ENCODE data around the gene PIP5K1C. TPM values are rescaled to one million over a fixed set of nuclear protein-coding genes. Genes with fewer than 3 reads are reported as not detected.

Gene PIP5K1C
- total and polyA plus RNA-seq, 10 donors, result 6.2 to 41.9 (median 33.9) TPM

DNA sequence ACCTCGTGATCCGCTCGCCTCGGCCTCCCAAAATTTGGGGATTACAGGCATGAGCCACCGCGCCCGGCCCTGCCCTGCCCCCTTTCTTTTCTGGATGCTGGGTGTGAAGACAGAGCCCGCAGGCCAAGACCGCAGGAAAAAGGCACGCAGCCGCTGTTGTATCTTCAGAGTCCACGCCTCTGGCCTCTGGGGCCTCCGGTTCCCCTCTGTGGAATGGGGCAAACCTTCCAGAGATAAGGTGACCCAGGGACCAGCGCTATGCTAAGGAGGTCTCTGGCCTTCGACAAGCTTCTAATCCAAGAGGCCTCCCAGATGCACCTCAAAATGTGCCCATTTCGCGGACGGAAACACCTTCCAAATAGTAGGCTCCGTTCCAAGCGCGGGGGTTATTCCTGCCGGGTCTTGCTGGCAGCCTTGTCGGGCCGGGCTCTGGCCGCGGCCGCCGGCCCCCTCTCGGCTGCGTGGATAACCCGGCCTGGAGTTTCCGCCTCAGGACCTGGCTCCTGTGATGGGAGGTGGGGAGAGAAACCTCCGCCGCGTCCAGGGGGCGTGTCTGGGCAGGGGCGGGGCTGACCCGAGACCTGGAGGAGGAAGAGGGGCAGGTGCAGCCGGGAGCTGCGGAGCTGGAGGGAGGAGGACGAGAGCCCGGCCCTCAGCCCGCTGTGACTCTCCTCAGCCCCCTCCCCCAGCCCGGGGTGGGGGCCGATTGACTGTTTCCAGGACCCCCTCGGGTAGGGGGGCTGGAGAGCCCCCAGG is 21.0 kb upstream of the PIP5K1C start:
- intact Hi-C loops (cut with DNase I; ENCODE audit: low total_unique reads), result no loop called here
- DNase-seq, result peak; percentile 94
- WGBS, 5 donors, result 20 to 33% (median 22%) methylated on average over 29 to 46 of the region's 46 CpGs
- no peaks in the 10 kb centered on the region for H3K36me3 ChIP-seq
- H3K4me3 ChIP-seq, result peak overlapping the region; percentile 8 to 72 (median 30)
- H3K27me3 ChIP-seq (replicated peaks in 1 of 7), result peaks cover 0 to 78% (median 45%) of the 10 kb centered on the region in 7 donors
- H3K4me1 ChIP-seq, result peaks cover 4 to 33% (median 23%) of the 10 kb centered on the region in 6 donors
- H3K9me3 ChIP-seq, result no peaks in the 10 kb centered on the region
- TF ChIP-seq, protein P1, sequence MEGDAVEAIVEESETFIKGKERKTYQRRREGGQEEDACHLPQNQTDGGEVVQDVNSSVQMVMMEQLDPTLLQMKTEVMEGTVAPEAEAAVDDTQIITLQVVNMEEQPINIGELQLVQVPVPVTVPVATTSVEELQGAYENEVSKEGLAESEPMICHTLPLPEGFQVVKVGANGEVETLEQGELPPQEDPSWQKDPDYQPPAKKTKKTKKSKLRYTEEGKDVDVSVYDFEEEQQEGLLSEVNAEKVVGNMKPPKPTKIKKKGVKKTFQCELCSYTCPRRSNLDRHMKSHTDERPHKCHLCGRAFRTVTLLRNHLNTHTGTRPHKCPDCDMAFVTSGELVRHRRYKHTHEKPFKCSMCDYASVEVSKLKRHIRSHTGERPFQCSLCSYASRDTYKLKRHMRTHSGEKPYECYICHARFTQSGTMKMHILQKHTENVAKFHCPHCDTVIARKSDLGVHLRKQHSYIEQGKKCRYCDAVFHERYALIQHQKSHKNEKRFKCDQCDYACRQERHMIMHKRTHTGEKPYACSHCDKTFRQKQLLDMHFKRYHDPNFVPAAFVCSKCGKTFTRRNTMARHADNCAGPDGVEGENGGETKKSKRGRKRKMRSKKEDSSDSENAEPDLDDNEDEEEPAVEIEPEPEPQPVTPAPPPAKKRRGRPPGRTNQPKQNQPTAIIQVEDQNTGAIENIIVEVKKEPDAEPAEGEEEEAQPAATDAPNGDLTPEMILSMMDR (IDR thresholded peaks at IDR 0.05 in 8 of 11, conservative IDR thresholded peaks at IDR 0.05 in 3 of 11), result peak in 1 of 11 experiments; percentile 11
- TF ChIP-seq POLR2A (IDR thresholded peaks at IDR 0.05) (peak in 1 of 3 donors; percentile 48), POLR2AphosphoS5 (IDR thresholded peaks at IDR 0.05) (peak; percentile 65 to 71 (median 65))
- H3K27ac ChIP-seq, result no peak overlapping the region

DNA sequence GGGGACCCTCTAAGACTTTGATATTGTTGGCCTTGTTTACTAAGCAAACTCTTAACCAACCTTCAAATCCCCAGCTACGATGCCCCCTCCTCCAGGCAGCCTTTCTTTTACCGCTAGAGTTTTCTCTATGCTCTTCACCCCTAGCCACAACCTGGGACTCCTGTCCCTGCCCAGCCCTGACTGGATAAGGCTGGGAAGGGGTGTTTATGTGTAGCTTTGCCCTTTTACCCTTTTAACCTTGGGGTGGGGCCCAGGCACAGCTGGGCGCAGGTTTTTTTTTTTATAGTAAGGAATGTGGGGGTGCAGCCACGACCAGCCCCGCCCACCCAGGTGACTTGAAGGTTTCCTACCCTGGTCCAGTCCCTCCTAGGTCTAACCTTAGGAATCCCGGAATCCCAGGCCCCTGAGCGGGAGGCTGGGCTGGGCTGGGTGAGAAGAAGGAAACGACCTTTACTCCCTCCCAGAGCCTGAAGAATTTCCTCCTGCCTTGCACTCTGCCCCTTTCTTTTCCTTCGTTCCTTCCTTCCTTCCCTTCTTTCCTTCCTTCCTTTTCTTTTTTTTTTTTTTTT is 20.2 kb upstream of the PIP5K1C start:
- peaks cover 0 to 71% (median 45%) of the 10 kb centered on the region in 7 donors for H3K27me3 ChIP-seq (replicated peaks in 1 of 7)
- 25 to 33% (median 26%) methylated on average over 9 of the region's 9 CpGs for WGBS, 5 donors

DNA sequence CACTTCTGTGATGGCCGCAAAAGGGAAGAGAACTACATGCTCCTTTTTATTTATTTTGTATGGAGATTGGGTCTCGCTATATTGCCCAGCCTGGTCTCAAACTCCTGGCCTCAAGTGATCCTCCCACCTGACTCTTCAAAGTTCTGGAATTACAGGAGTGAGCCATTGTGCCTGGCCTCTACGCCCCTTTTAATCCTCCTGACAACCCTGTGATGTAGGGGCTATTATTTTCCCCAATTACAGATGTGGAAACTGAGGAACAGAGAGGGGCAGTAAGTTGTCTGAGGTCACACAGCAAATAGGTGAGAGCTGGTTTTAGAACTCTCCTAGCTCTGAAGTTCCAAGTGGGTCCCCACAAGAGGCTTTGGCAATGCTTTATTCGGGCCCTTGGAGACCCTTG is 19.6 kb upstream of the PIP5K1C start:
- intact Hi-C loops (cut with DNase I; ENCODE audit: low total_unique reads), result no loop called here
- 82 to 91% (median 88%) methylated on average over 4 of the region's 4 CpGs for WGBS, 5 donors
- Histone ChIP-seq H3K4me1 (peaks cover 4 to 33% (median 23%) of the 10 kb centered on the region in 6 donors), H3K4me3 (no peak overlapping the region), H3K27ac (no peak overlapping the region), H3K36me3 (no peaks in the 10 kb centered on the region), H3K9me3 (no peaks in the 10 kb centered on the region), H3K27me3 (replicated peaks in 1 of 7) (peaks cover 0 to 66% (median 45%) of the 10 kb centered on the region in 7 donors)
- DNase-seq, result no peak
- TF ChIP-seq POLR2A (IDR thresholded peaks at IDR 0.05), result no peak
- TF ChIP-seq, protein P1 (IDR thresholded peaks at IDR 0.05 in 8 of 11, conservative IDR thresholded peaks at IDR 0.05 in 3 of 11), result no peak
- TF ChIP-seq POLR2AphosphoS5 (IDR thresholded peaks at IDR 0.05), result no peak

More for the DNA sequence above, 20.2 kb upstream of the PIP5K1C start:
- no peaks in the 10 kb centered on the region for H3K36me3 ChIP-seq
- no peak for DNase-seq
- H3K9me3 ChIP-seq, result no peaks in the 10 kb centered on the region
- H3K4me3 ChIP-seq, result no peak overlapping the region
- peaks cover 4 to 33% (median 23%) of the 10 kb centered on the region in 6 donors for H3K4me1 ChIP-seq
- TF ChIP-seq, protein P1 (IDR thresholded peaks at IDR 0.05 in 8 of 11, conservative IDR thresholded peaks at IDR 0.05 in 3 of 11), result no peak
- no peak for TF ChIP-seq POLR2A (IDR thresholded peaks at IDR 0.05)
- no peak for TF ChIP-seq POLR2AphosphoS5 (IDR thresholded peaks at IDR 0.05)
- H3K27ac ChIP-seq, result no peak overlapping the region
- intact Hi-C loops (cut with DNase I; ENCODE audit: low total_unique reads), result no loop called here

DNA sequence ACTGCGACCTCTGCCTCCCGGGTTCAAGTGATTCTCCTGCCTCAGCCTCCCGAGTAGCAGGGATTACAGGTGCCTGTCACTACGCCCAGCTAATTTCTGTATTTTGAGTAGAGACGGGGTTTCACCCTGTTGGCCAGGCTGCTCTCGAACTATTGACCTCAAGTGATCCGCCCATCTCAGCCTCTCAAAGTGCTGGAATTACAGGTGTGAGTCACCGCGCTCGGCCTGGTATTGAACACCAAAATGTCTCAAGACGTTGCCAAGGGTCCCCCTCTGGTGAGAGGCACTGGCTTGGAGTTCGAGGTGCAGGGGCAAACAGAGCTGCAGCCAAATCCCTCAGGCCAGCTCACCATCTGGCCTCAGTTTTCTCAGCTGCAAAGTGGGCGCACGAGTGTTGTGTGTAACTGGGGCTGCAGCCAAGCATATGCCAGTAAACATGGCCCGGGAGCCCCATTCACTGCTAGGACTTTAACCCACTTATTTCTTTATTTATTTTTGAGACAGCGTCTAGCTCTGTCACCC is 15.9 kb upstream of the PIP5K1C start:
- no peak overlapping the region for H3K4me3 ChIP-seq
- no peaks in the 10 kb centered on the region for H3K36me3 ChIP-seq
- TF ChIP-seq POLR2AphosphoS5 (IDR thresholded peaks at IDR 0.05) (no peak), POLR2A (IDR thresholded peaks at IDR 0.05) (no peak)
- TF ChIP-seq, protein P1 (IDR thresholded peaks at IDR 0.05 in 8 of 11, conservative IDR thresholded peaks at IDR 0.05 in 3 of 11), result no peak
- 86 to 92% (median 87%) methylated on average over 14 to 16 of the region's 16 CpGs for WGBS, 5 donors
- DNase-seq, result no peak
- no peak overlapping the region for H3K27ac ChIP-seq
- H3K4me1 ChIP-seq, result peaks cover 3 to 17% (median 12%) of the 10 kb centered on the region in 6 donors
- intact Hi-C loops (cut with DNase I; ENCODE audit: low total_unique reads), result no loop called here
- peaks cover 0 to 30% (median 22%) of the 10 kb centered on the region in 7 donors for H3K27me3 ChIP-seq (replicated peaks in 1 of 7)
- no peaks in the 10 kb centered on the region for H3K9me3 ChIP-seq
